ENCODE data around the gene OR2AP1. TPM values are rescaled to one million over a fixed set of nuclear protein-coding genes. Genes with fewer than 3 reads are reported as not detected.

The OR2AP1 gene
- total RNA-seq, 2 donors from 2014 or later = not detected

DNA sequence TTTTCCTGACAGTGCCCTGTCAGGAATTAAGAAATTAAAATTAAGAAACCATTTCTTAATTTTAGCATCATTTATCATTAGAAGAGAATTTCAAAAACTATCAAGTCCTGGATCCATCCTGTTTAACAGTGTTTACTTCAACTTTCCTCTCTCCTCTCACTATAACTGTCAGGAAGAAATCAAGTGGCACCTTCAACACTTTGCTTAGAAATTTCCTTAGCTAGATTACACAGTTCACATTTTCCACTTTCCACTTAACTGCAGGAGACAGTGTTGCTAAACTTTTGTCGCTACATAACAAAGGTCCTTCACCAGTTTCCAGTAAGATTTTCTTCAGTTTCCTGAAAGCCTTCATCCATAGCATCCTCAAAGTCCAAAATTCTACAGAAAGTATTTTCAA is 42.5 kb downstream of the OR2AP1 start:
- no peak for DNase-seq
- intact Hi-C loops (cut with DNase I) = no loop called here
- H3K9me3 ChIP-seq = no peaks in the 10 kb centered on the region
- no peak overlapping the region for H3K27ac ChIP-seq
- H3K4me1 ChIP-seq = no peaks in the 10 kb centered on the region
- no peaks in the 10 kb centered on the region for H3K27me3 ChIP-seq
- TF ChIP-seq, protein P1, sequence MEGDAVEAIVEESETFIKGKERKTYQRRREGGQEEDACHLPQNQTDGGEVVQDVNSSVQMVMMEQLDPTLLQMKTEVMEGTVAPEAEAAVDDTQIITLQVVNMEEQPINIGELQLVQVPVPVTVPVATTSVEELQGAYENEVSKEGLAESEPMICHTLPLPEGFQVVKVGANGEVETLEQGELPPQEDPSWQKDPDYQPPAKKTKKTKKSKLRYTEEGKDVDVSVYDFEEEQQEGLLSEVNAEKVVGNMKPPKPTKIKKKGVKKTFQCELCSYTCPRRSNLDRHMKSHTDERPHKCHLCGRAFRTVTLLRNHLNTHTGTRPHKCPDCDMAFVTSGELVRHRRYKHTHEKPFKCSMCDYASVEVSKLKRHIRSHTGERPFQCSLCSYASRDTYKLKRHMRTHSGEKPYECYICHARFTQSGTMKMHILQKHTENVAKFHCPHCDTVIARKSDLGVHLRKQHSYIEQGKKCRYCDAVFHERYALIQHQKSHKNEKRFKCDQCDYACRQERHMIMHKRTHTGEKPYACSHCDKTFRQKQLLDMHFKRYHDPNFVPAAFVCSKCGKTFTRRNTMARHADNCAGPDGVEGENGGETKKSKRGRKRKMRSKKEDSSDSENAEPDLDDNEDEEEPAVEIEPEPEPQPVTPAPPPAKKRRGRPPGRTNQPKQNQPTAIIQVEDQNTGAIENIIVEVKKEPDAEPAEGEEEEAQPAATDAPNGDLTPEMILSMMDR (IDR thresholded peaks at IDR 0.05) = no peak
- no peak overlapping the region for H3K4me3 ChIP-seq
- no peak overlapping the region for H3K9ac ChIP-seq (ENCODE audit: low read depth in 2 of 2, low read length in 2 of 2)
- H3K36me3 ChIP-seq = no peaks in the 10 kb centered on the region

GRCh38 chr12:55619354-55620138 is 47.3 kb downstream of the OR2AP1 start:
- TF ChIP-seq, protein P1 (IDR thresholded peaks at IDR 0.05) = peak; percentile 62
- Histone ChIP-seq H3K36me3 (no peaks in the 10 kb centered on the region), H3K27me3 (no peaks in the 10 kb centered on the region), H3K9me3 (no peaks in the 10 kb centered on the region), H3K4me3 (no peak overlapping the region), H3K9ac (ENCODE audit: low read depth in 2 of 2, low read length in 2 of 2) (no peak overlapping the region), H3K27ac (no peak overlapping the region), H3K4me1 (no peaks in the 10 kb centered on the region)
- intact Hi-C loops (cut with DNase I) = no loop called here
- peak; percentile 72 for DNase-seq

- intact Hi-C loops (cut with DNase I) = no loop called here
- Histone ChIP-seq H3K4me3 (no peak overlapping the region), H3K9me3 (no peaks in the 10 kb centered on the region), H3K27me3 (no peaks in the 10 kb centered on the region), H3K4me1 (no peaks in the 10 kb centered on the region), H3K27ac (no peak overlapping the region), H3K36me3 (no peaks in the 10 kb centered on the region), H3K9ac (ENCODE audit: low read depth in 2 of 2, low read length in 2 of 2) (no peak overlapping the region)
- DNase-seq = no peak
- TF ChIP-seq, protein P1 (IDR thresholded peaks at IDR 0.05) = no peak
Measured at GRCh38 chr12:55624056-55624455, 51.8 kb downstream of the OR2AP1 start.

Other genes starting within 250 kb of the OR2AP1 start
- not detected for gene OR6C3, start 241.7 kb upstream of the OR2AP1 start, total RNA-seq
- not detected for gene OR6C75, start 209.5 kb upstream of the OR2AP1 start, total RNA-seq
- not detected for gene OR6C65, start 171.9 kb upstream of the OR2AP1 start, total RNA-seq
- not detected for gene OR6C76, start 146.2 kb upstream of the OR2AP1 start, total RNA-seq
- not detected for gene OR6C2, start 128.4 kb upstream of the OR2AP1 start, total RNA-seq
- gene OR6C70, start 102.3 kb upstream of the OR2AP1 start, total RNA-seq = not detected
- not detected for gene OR6C68, start 80.1 kb upstream of the OR2AP1 start, total RNA-seq
- not detected for gene OR6C4, start 22.9 kb upstream of the OR2AP1 start, total RNA-seq
- not detected for gene OR10P1, start 64.4 kb downstream of the OR2AP1 start, total RNA-seq
- 10 to 100 TPM; 10.8 to 64.4 TPM for gene ITGA7, start 135.4 kb downstream of the OR2AP1 start, total RNA-seq
- 100 to 1,000 TPM; 214 to 242 TPM for gene BLOC1S1, start 143.6 kb downstream of the OR2AP1 start, total RNA-seq
- gene RDH5, start 147.9 kb downstream of the OR2AP1 start, total RNA-seq = 10 to 100 TPM; 22.6 to 29.6 TPM
- 1,000 to 10,000 TPM in 1 of 2 donors, 100 to 1,000 TPM in 1; 707 to 1,094 TPM for gene CD63, start 156.5 kb downstream of the OR2AP1 start, total RNA-seq
- gene GDF11, start 170.7 kb downstream of the OR2AP1 start, total RNA-seq = 1 to 10 TPM; 3.2 to 3.7 TPM
- gene SARNP, start 245.3 kb downstream of the OR2AP1 start, total RNA-seq = 10 to 100 TPM; 52.3 to 53.0 TPM
- 10 to 100 TPM; 59.3 to 93.3 TPM for gene ORMDL2, start 245.6 kb downstream of the OR2AP1 start, total RNA-seq